H1 (cell line): Measurements from ENCODE around the gene CD244. TPM values are rescaled to one million over a fixed set of nuclear protein-coding genes. Genes with fewer than 3 reads are reported as not detected.

Experiments used
- CTCF ChIA-PET: fragments of 300-600 bp; sonication (Branson Sonifier 250); formaldehyde crosslinking; loops from one replicate; lab custom pipeline; 2021; ENCODE audit not compliant: partially characterized antibody; lab: Charles Lee
- POLR2A ChIA-PET: fragments of 300-600 bp; sonication (Branson Sonifier 250); formaldehyde crosslinking; loops from one replicate; lab custom pipeline; 2021; ENCODE audit warnings: inconsistent platforms; ENCODE audit not compliant: partially characterized antibody; lab: Charles Lee
- DNase-seq, 2 experiments: peaks; one replicate each; pipeline versions ENCODE4 v3.0.0 to v3.0.0-alpha.2; 2010 to 2022; ENCODE audit warnings: low spot score in 2 of 2, low read depth in 1 of 2, mixed read lengths in 1 of 2
- FAIRE-seq: peaks from 2 replicates; lab custom pipeline; 2011; peaks lifted over from hg19 to GRCh38; lab: Jason Lieb, UNC
- H2AFZ ChIP-seq: 2 replicates; pipeline ENCODE4 v1.8.1; 2012; ENCODE audit warnings: low read length, inconsistent platforms
- H2AK5ac ChIP-seq: 2 replicates; pipeline ENCODE4 v1.6.1; 2013; ENCODE audit warnings: low read depth, low read length
- H2BK120ac ChIP-seq: replicated peaks from 2 replicates; pipeline ENCODE3; 2013; ENCODE audit warnings: low read depth, low read length, inconsistent platforms
- H2BK12ac ChIP-seq: 2 replicates; pipeline ENCODE4 v1.6.1; 2013; ENCODE audit warnings: low read depth, low read length
- H2BK15ac ChIP-seq: 2 replicates; pipeline ENCODE4 v1.6.1; 2013; ENCODE audit warnings: low read length
- H2BK20ac ChIP-seq: 2 replicates; pipeline ENCODE4 v1.6.1; 2013; ENCODE audit warnings: low read length
- H2BK5ac ChIP-seq: 2 replicates; pipeline ENCODE4 v1.6.1; 2013; ENCODE audit warnings: low read depth, low read length
- H3K14ac ChIP-seq: 2 replicates; pipeline ENCODE4 v1.6.1; 2013; ENCODE audit warnings: inconsistent platforms; ENCODE audit not compliant: insufficient read length
- H3K18ac ChIP-seq: 2 replicates; pipeline ENCODE4 v1.6.1; 2013; ENCODE audit warnings: low read length; ENCODE audit errors: extremely low read depth
- H3K23ac ChIP-seq: 2 replicates; pipeline ENCODE4 v1.6.1; 2013; ENCODE audit warnings: inconsistent platforms; ENCODE audit not compliant: insufficient read length
- H3K23me2 ChIP-seq: 2 replicates; pipeline ENCODE4 v1.6.1; 2013; ENCODE audit warnings: low read depth, low read length
- H3K27ac ChIP-seq: 2 replicates; pipeline ENCODE4 v1.6.1; 2011; ENCODE audit warnings: low read depth, low read length, inconsistent platforms
- H3K27me3 ChIP-seq, 4 experiments: replicated peaks in 1 of 4; 1 replicate in 1 of 4; 2 replicates in 3 of 4; pipeline versions ENCODE4 v1.6.1 to v1.8.1; 2011 to 2013; ENCODE audit warnings: low read length in 3 of 4, mild to moderate bottlenecking in 3 of 4, inconsistent platforms in 2 of 4, mixed read lengths in 2 of 4, moderate library complexity in 1 of 4; ENCODE audit not compliant: control insufficient read depth in 3 of 4, insufficient read depth in 3 of 4; ENCODE audit errors: extremely low read depth in 1 of 4
- H3K36me3 ChIP-seq, 4 experiments: 2 replicates each; pipeline versions ENCODE4 v1.6.1 to v1.8.1; 2011 to 2013; ENCODE audit warnings: mild to moderate bottlenecking in 4 of 4, low read length in 3 of 4, moderate library complexity in 2 of 4, control low read depth in 1 of 4, inconsistent platforms in 1 of 4; ENCODE audit not compliant: insufficient read depth in 4 of 4, control insufficient read depth in 2 of 4
- H3K4ac ChIP-seq: replicated peaks from 2 replicates; pipeline ENCODE3; 2013; ENCODE audit warnings: low read length, low read depth, mixed read lengths, inconsistent platforms; ENCODE audit not compliant: insufficient read length
- H3K4me1 ChIP-seq, 4 experiments: replicated peaks in 1 of 4; 1 replicate in 1 of 4; 2 replicates in 3 of 4; pipeline versions ENCODE4 v1.6.1 to v1.8.1; 2011 to 2013; ENCODE audit warnings: low read length in 3 of 4, inconsistent platforms in 2 of 4, mixed read lengths in 1 of 4; ENCODE audit not compliant: insufficient read depth in 4 of 4, control insufficient read depth in 3 of 4
- H3K4me2 ChIP-seq, 2 experiments: 2 replicates each; pipeline versions ENCODE4 v1.6.1 to v1.8.1; 2011 to 2013; ENCODE audit warnings: low read depth in 2 of 2, low read length in 2 of 2, control low read depth in 1 of 2, inconsistent platforms in 1 of 2, mild to moderate bottlenecking in 1 of 2; ENCODE audit not compliant: insufficient read depth in 1 of 2
- H3K4me3 ChIP-seq, 4 experiments: fragments of 200-600, 300-600 bp in 1 of 4; sonication (generic), shearing (Covaris generic), sonication (Bioruptor Twin) in 1 of 4; 2 replicates each; pipeline versions ENCODE4 v1.5.1 to v1.8.1; 2011 to 2016; ENCODE audit warnings: low read length in 4 of 4, low read depth in 3 of 4, control low read depth in 2 of 4, inconsistent platforms in 2 of 4, mild to moderate bottlenecking in 2 of 4, mixed read lengths in 1 of 4, moderate library complexity in 1 of 4; ENCODE audit not compliant: insufficient read depth in 2 of 4; ENCODE audit errors: extremely low read depth in 1 of 4
- H3K56ac ChIP-seq: replicated peaks from 2 replicates; pipeline ENCODE3; 2013; ENCODE audit warnings: low read depth, mild to moderate bottlenecking, mixed read lengths, low read length, inconsistent platforms; ENCODE audit not compliant: insufficient read length
- H3K79me1 ChIP-seq: 2 replicates; pipeline ENCODE4 v1.6.1; 2013; ENCODE audit warnings: low read depth, low read length, control low read depth
- H3K79me2 ChIP-seq, 2 experiments: 2 replicates each; pipeline versions ENCODE4 v1.6.1 to v1.8.1; 2012 to 2013; ENCODE audit warnings: low read length in 2 of 2, mild to moderate bottlenecking in 2 of 2, inconsistent platforms in 1 of 2; ENCODE audit not compliant: insufficient read depth in 2 of 2, control insufficient read depth in 1 of 2
- H3K9ac ChIP-seq, 4 experiments: replicated peaks in 1 of 4; 1 replicate in 1 of 4; 2 replicates in 3 of 4; pipeline versions ENCODE4 v1.6.1 to v1.8.1; 2011 to 2013; ENCODE audit warnings: low read depth in 3 of 4, low read length in 3 of 4, control low read depth in 2 of 4, mild to moderate bottlenecking in 2 of 4, moderate library complexity in 2 of 4, inconsistent platforms in 1 of 4; ENCODE audit errors: extremely low read depth in 1 of 4
- H3K9me3 ChIP-seq, 2 experiments: 2 replicates each; pipeline versions ENCODE4 v1.6.1 to v1.8.1; 2012 to 2013; ENCODE audit warnings: mild to moderate bottlenecking in 2 of 2, moderate library complexity in 2 of 2, control low read depth in 1 of 2, inconsistent platforms in 1 of 2, low read depth in 1 of 2, low read length in 1 of 2, mixed read lengths in 1 of 2; ENCODE audit not compliant: insufficient read depth in 2 of 2
- H4K20me1 ChIP-seq, 2 experiments: replicated peaks in 1 of 2; 2 replicates each; pipeline versions ENCODE3 to v1.8.1; 2011 to 2013; ENCODE audit warnings: inconsistent platforms in 2 of 2, low read length in 2 of 2, mild to moderate bottlenecking in 1 of 2; ENCODE audit not compliant: insufficient read depth in 2 of 2, control insufficient read depth in 1 of 2
- H4K5ac ChIP-seq: 2 replicates; pipeline ENCODE4 v1.6.1; 2013; ENCODE audit warnings: low read length, low read depth, mixed read lengths, inconsistent platforms; ENCODE audit not compliant: insufficient read length
- H4K8ac ChIP-seq: 2 replicates; pipeline ENCODE4 v1.8.0; 2013; ENCODE audit warnings: mild to moderate bottlenecking, moderate library complexity, low read length, inconsistent platforms; ENCODE audit not compliant: insufficient read depth; ENCODE audit errors: extremely low read depth
- H4K91ac ChIP-seq: replicated peaks from 2 replicates; pipeline ENCODE3; 2013; ENCODE audit warnings: low read length, mixed read lengths, inconsistent platforms; ENCODE audit not compliant: insufficient read length
- BCL11A ChIP-seq, 2 experiments: IDR thresholded peaks; one replicate each; pipeline ENCODE4 v1.6.1; 2011; ENCODE audit warnings: low read depth in 2 of 2, low read length in 2 of 2, mild to moderate bottlenecking in 2 of 2
- EGR1 ChIP-seq: IDR thresholded peaks from 2 replicates; pipeline ENCODE4 v1.6.1; 2011; ENCODE audit warnings: low read depth, low read length, borderline replicate concordance
- HDAC6 ChIP-seq: IDR thresholded peaks from one replicate; pipeline ENCODE4 v1.7.1; 2012; ENCODE audit warnings: low read depth, mild to moderate bottlenecking, inconsistent platforms, low read length, moderate library complexity
- KDM5A ChIP-seq: fragments of 200-600 bp; IDR thresholded peaks from 2 replicates; pipeline ENCODE4 v1.7.1; 2012; ENCODE audit warnings: mild to moderate bottlenecking, low read length, inconsistent platforms, mixed read lengths
- RAD21 ChIP-seq, 2 experiments: IDR thresholded peaks in 1 of 2; conservative IDR thresholded peaks in 1 of 2; 2 replicates each; pipeline ENCODE4 v1.6.1; 2011; ENCODE audit warnings: low read depth in 2 of 2, low read length in 2 of 2, improper control_type of control experiment in 1 of 2, inconsistent platforms in 1 of 2, mild to moderate bottlenecking in 1 of 2, moderate library complexity in 1 of 2
- RNF2 ChIP-seq: fragments of 200-900, 300-1000 bp; sonication (generic); IDR thresholded peaks from 2 replicates; pipeline ENCODE4 v1.7.1; 2016; ENCODE audit warnings: borderline replicate concordance, low read depth, mild to moderate bottlenecking, antibody characterized with exemption, low read length; ENCODE audit not compliant: poor library complexity, severe bottlenecking; ENCODE audit errors: missing control alignments
- SIRT6 ChIP-seq: IDR thresholded peaks from one replicate; pipeline ENCODE4 v1.7.1; 2012; ENCODE audit warnings: low read length, inconsistent platforms
- SP1 ChIP-seq: IDR thresholded peaks from 2 replicates; pipeline ENCODE4 v1.6.1; 2011; ENCODE audit warnings: low read depth, low read length
- SP2 ChIP-seq: IDR thresholded peaks from 2 replicates; pipeline ENCODE4 v1.6.1; 2012; ENCODE audit warnings: mild to moderate bottlenecking, low read length, inconsistent platforms
- SUZ12 ChIP-seq: fragments of 200-600 bp; sonication (generic); IDR thresholded peaks from 2 replicates; pipeline ENCODE4 v1.6.1; 2012; ENCODE audit warnings: mild to moderate bottlenecking, inconsistent platforms, low read length, moderate library complexity, mixed read lengths
- WGBS, 2 experiments: shearing (Covaris generic) in 1 of 2; methylation state at CpG; one replicate each; pipeline versions ENCODE4 v1.1.6 to v1.1.7; 2013 to 2015; ENCODE audit warnings: low lambda C conversion rate in 2 of 2, mixed read lengths in 2 of 2, inconsistent platforms in 1 of 2, low coverage in 1 of 2, missing lambda C conversion rate in 1 of 2; ENCODE audit not compliant: insufficient replicate concordance in 2 of 2, insufficient coverage in 1 of 2, insufficient read length in 1 of 2; ENCODE audit errors: extremely low coverage in 1 of 2, missing lambda C conversion rate in 1 of 2; 5-methylcytosine and 5-hydroxymethylcytosine counted together
- polyA plus RNA-seq, 7 experiments: library from polyadenylated mRNA; depleted of rRNA in 3 of 7; stranded (reverse) in 5 of 7; unstranded in 2 of 7; fragments of >200 nt in 5 of 7; fragments of 200-250 nt in 2 of 7; gene quantifications; 1 replicate in 5 of 7; 2 replicates in 1 of 7; 4 replicates in 1 of 7; pipeline versions ENCODE4 v1.2.1 to v1.2.3, GENCODE V29; 2011 to 2013; ENCODE audit warnings: missing spikeins in 2 of 7, mixed read lengths in 2 of 7
- total RNA-seq: library from RNA; stranded (reverse); fragmentation: NEBNext Ultra II Directional; extraction: Animal tissue kit (Norgen Biotek cat#: 25700); gene quantifications from 2 replicates; pipeline ENCODE4 v1.2.1, GENCODE V29; 2021

The CD244 gene
- total and polyA plus RNA-seq, 2 of the 8 experiments (the other 6 are each of a cell fraction or from before 2014, with no cell fraction given): not detected

GRCh38 chr1:160818207-160818937, 44.3 kb downstream of the CD244 start:
- no peak overlapping the region for H4K8ac ChIP-seq
- H3K18ac ChIP-seq: no peak overlapping the region
- no peak overlapping the region for H2BK5ac ChIP-seq
- H3K23ac ChIP-seq: no peak overlapping the region
- H3K27ac ChIP-seq: no peak overlapping the region
- no peaks in the 10 kb centered on the region for H4K20me1 ChIP-seq
- FAIRE-seq (no peak), DNase-seq (no peak)
- ChIA-PET CTCF (interaction anchor here (0.6 to 6.7 kb wide), 22 partner anchors 9 to 474 kb away, joined by 3 to 60 read pairs (median 4); partner anchors contain the start of genes ITLN2, LY9 and SLAMF7), POLR2A (interaction anchor here (1.0 to 1.2 kb wide), 2 partner anchors 11 to 165 kb away, joined by 4 to 5 read pairs; no protein-coding TSS in a partner anchor)
- H4K5ac ChIP-seq: no peak overlapping the region
- H3K27me3 ChIP-seq: no peaks in the 10 kb centered on the region; a peak in 1 of 7 replicates
- H2BK120ac ChIP-seq: no peak overlapping the region
- 81% methylated on average over 9 of the region's 9 CpGs; no CpG with 5 or more reads in 1 of the 2 experiments for WGBS, 2 experiments
- H3K14ac ChIP-seq: no peak overlapping the region
- H2BK12ac ChIP-seq: no peak overlapping the region
- no peaks in the 10 kb centered on the region for H3K79me1 ChIP-seq
- peaks cover 0 to 6% (median 2%) of the 10 kb centered on the region in 4 experiments; a peak in 2 of 7 replicates for H3K4me1 ChIP-seq
- H2BK20ac ChIP-seq: no peak overlapping the region
- H2AFZ ChIP-seq: peak overlapping the region; percentile 97
- no peaks in the 10 kb centered on the region for H3K23me2 ChIP-seq
- H3K9me3 ChIP-seq: no peaks in the 10 kb centered on the region
- no peak overlapping the region for H4K91ac ChIP-seq
- no peak overlapping the region for H3K4ac ChIP-seq
- H3K56ac ChIP-seq: no peak overlapping the region
- no peak overlapping the region for H3K4me3 ChIP-seq
- no peak overlapping the region for H3K4me2 ChIP-seq
- no peaks in the 10 kb centered on the region for H3K79me2 ChIP-seq
- no peak overlapping the region for H3K9ac ChIP-seq
- H2AK5ac ChIP-seq: no peak overlapping the region
- no peaks in the 10 kb centered on the region for H3K36me3 ChIP-seq
- H2BK15ac ChIP-seq: no peak overlapping the region
- TF ChIP-seq EGR1 (no peak), HDAC6 (no peak), SIRT6 (no peak), BCL11A (IDR thresholded peaks at IDR 0.05; ENCODE audit: low read depth in 2 of 2, low read length in 2 of 2) (no peak), RNF2 (no peak), KDM5A (no peak), RAD21 (IDR thresholded peaks at IDR 0.05 in 1 of 2, conservative IDR thresholded peaks at IDR 0.05 in 1 of 2; ENCODE audit: low read depth in 2 of 2, low read length in 2 of 2) (no peak), SP1 (no peak), SP2 (no peak), SUZ12 (no peak)
